Measurements from ENCODE around the gene NEK9. TPM values are rescaled to one million over a fixed set of nuclear protein-coding genes. Genes with fewer than 3 reads are reported as not detected.

NEK9 gene
- total RNA-seq, 1 donor from 2014 or later: 116 TPM

DNA sequence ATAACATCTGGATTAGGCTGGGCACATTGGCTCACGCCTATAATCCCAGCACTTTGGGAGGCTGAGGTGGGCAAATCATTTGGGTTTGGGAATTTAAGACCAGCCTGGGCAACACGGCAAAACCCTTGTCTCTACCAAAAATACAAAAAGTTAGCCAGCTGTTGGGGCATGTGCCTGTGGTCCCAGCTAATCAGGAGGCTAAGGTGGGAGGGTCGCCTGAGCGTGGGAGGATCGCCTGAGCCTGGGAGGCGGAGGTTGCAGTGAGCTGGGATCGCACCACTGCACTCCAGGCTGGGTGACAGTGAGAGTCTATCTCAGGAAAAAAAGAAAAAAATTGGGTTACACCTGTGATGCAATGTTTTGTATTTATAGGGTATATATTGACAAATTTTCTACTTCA, 5.3 kb downstream of the NEK9 start:
- peaks cover 36 to 40% of the 10 kb centered on the region in 2 donors for H3K36me3 ChIP-seq
- DNase-seq (ENCODE audit: low spot score in 2 of 2): no peak
- no peaks in the 10 kb centered on the region for H3K27me3 ChIP-seq
- no peak overlapping the region for H3K27ac ChIP-seq
- H3K4me1 ChIP-seq: peaks cover 0 to 5% of the 10 kb centered on the region in 2 donors
- TF ChIP-seq, protein P1, sequence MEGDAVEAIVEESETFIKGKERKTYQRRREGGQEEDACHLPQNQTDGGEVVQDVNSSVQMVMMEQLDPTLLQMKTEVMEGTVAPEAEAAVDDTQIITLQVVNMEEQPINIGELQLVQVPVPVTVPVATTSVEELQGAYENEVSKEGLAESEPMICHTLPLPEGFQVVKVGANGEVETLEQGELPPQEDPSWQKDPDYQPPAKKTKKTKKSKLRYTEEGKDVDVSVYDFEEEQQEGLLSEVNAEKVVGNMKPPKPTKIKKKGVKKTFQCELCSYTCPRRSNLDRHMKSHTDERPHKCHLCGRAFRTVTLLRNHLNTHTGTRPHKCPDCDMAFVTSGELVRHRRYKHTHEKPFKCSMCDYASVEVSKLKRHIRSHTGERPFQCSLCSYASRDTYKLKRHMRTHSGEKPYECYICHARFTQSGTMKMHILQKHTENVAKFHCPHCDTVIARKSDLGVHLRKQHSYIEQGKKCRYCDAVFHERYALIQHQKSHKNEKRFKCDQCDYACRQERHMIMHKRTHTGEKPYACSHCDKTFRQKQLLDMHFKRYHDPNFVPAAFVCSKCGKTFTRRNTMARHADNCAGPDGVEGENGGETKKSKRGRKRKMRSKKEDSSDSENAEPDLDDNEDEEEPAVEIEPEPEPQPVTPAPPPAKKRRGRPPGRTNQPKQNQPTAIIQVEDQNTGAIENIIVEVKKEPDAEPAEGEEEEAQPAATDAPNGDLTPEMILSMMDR (IDR thresholded peaks at IDR 0.05): no peak
- intact Hi-C loops (cut with DNase I): no loop called here
- H3K9me3 ChIP-seq: no peaks in the 10 kb centered on the region
- no peak overlapping the region for H3K4me3 ChIP-seq

DNA sequence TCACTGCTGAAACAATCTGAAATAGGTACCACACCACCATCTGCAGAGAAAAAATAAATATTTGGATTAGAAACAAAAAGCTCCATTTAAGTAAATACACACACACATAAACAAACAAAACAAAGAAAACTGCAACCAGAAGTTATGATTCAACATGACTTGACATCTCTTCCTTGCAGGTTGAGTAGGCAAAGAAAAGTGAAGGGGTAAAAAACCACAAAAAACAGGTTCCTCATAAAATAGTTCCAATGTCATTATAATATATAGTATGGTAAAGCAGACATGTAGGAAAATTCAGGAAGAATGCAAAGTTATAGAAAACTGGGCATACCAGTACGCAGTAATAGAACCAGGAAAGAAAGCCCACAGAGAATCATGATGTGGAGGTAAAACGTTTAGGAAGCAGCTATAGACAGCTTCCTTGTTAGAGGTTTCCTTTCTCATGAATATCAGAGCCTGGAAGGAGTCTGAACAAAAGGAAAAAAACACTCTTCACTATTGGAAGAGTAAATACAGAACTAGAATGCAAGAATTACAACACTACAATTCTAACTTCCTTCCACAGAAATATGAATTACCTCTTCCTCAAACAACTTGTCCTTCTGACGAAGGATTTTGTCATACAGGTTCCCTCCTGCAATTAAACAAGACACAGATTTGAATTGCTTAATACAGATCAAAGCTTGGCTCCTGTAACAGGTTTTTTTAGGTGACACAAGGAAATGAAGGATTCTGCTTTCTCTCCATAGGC, 6.1 kb downstream of the NEK9 start:
- TF ChIP-seq, protein P1 (IDR thresholded peaks at IDR 0.05): no peak
- H3K36me3 ChIP-seq: peaks cover 45 to 47% of the 10 kb centered on the region in 2 donors
- H3K4me1 ChIP-seq: peaks cover 0 to 2% of the 10 kb centered on the region in 2 donors
- intact Hi-C loops (cut with DNase I): no loop called here
- no peaks in the 10 kb centered on the region for H3K9me3 ChIP-seq
- DNase-seq (ENCODE audit: low spot score in 2 of 2): no peak
- H3K27me3 ChIP-seq: no peaks in the 10 kb centered on the region
- no peak overlapping the region for H3K27ac ChIP-seq
- H3K4me3 ChIP-seq: no peak overlapping the region

DNA sequence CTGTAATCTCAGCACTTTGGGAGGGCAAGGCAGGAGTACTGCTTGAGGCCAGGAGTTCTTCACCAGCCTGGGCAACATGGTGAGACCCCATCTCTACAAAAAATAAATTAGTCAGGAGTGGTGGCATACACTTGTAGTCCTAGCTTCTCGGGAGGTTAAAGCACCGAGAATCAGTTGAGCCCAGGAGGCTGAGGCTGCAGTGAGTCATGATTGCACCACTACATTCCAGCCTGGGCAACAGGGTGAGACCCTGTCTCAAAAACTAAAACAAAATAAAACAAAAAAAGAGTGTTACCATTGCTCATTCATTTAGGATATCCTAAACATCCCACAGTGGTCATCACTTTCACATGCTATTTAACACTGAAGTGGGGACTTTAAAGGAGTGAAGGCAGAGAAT, 7.8 kb downstream of the NEK9 start:
- no peak for DNase-seq (ENCODE audit: low spot score in 2 of 2)
- TF ChIP-seq, protein P1 (IDR thresholded peaks at IDR 0.05): no peak
- peaks cover 60 to 61% of the 10 kb centered on the region in 2 donors for H3K36me3 ChIP-seq
- H3K9me3 ChIP-seq: no peaks in the 10 kb centered on the region
- intact Hi-C loops (cut with DNase I): no loop called here
- H3K4me1 ChIP-seq: peaks cover 0 to under 1% of the 10 kb centered on the region in 2 donors
- H3K27ac ChIP-seq: no peak overlapping the region
- H3K27me3 ChIP-seq: no peaks in the 10 kb centered on the region
- no peak overlapping the region for H3K4me3 ChIP-seq

DNA sequence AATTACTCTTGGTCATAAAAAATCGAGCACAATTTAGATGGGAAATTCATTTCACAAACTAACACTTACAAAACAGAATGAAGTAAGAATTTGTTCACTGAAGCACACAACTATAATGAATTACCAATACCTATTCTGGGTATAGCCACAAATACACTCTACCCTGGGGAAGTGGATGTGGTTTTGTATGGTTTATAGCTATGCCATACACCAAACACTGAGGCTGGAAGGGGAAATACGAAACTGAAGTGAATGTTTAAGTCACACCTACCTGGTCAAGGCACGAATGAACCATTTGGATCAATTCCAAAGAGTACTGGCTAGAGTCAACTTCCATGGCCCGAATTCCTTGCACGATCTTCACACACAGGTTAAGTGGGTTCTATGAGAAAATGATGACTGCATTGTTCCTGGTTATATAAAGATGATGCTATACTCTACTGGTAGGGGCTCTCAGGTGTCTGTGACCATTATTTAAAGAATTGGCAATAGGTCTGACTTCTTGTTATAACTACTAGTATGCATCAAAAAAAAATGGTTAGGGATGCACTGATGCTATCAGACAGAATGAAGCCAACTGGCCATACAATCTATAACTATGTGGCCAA, 12.8 kb downstream of the NEK9 start:
- H3K36me3 ChIP-seq: peaks cover 87 to 96% of the 10 kb centered on the region in 2 donors
- no peaks in the 10 kb centered on the region for H3K4me1 ChIP-seq
- intact Hi-C loops (cut with DNase I): no loop called here
- TF ChIP-seq, protein P1 (IDR thresholded peaks at IDR 0.05): no peak
- no peaks in the 10 kb centered on the region for H3K9me3 ChIP-seq
- H3K27me3 ChIP-seq: no peaks in the 10 kb centered on the region
- DNase-seq (ENCODE audit: low spot score in 2 of 2): no peak
- H3K27ac ChIP-seq: no peak overlapping the region
- no peak overlapping the region for H3K4me3 ChIP-seq

DNA sequence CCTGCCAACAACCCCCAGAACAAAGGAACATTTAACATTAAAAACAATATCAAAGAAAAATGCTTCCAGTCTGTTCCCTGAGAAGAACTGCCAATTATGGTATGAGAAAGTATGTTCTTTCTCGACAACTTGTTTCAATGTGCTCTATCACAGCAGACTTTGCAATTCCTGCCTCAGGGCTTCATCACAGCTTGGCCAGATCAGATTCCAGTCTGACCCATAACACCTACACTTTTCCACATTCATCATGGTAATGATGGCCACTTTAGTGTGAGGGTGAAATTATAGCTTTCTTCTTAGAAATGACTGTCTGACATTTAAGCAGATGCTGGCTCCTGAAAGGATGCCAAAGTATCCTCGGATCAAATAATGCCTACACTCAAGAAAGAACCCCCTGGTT, 17.0 kb downstream of the NEK9 start:
- H3K27me3 ChIP-seq: no peaks in the 10 kb centered on the region
- H3K9me3 ChIP-seq: no peaks in the 10 kb centered on the region
- no peak overlapping the region for H3K4me3 ChIP-seq
- no peaks in the 10 kb centered on the region for H3K4me1 ChIP-seq
- peaks cover 84 to 99% of the 10 kb centered on the region in 2 donors for H3K36me3 ChIP-seq
- TF ChIP-seq, protein P1 (IDR thresholded peaks at IDR 0.05): no peak
- intact Hi-C loops (cut with DNase I): no loop called here
- no peak overlapping the region for H3K27ac ChIP-seq
- DNase-seq (ENCODE audit: low spot score in 2 of 2): no peak
